GM23338 (cell line): ENCODE results near the gene ABI1.

Source experiments
- CREB1 ChIP-seq: fragments of 250-450 bp; sonication (Bioruptor Pico); IDR thresholded peaks from 2 replicates; pipeline ENCODE4 v1.5.0; 2020; ENCODE audit warnings: low read depth, mild to moderate bottlenecking, moderate library complexity
- CTCF ChIP-seq, 2 experiments: fragments of 200-600 bp in 1 of 2; sonication (generic) in 1 of 2; conservative IDR thresholded peaks; 2 replicates each; pipeline versions ENCODE4 v1.5.1 to v1.6.1; 2016 to 2017; ENCODE audit warnings: antibody characterized with exemption in 2 of 2, low read depth in 2 of 2, mild to moderate bottlenecking in 2 of 2, moderate library complexity in 1 of 2
- EZH2 ChIP-seq: fragments of 200-600 bp; sonication (generic); IDR thresholded peaks from one replicate; pipeline ENCODE4 v1.8.0; 2017; ENCODE audit warnings: antibody characterized with exemption, mild to moderate bottlenecking, low read depth; ENCODE audit not compliant: unreplicated experiment
- EZH2phosphoT487 ChIP-seq: fragments of 200-600 bp; sonication (generic); IDR thresholded peaks from one replicate; pipeline ENCODE4 v1.8.1; 2018; ENCODE audit warnings: antibody characterized with exemption; ENCODE audit not compliant: unreplicated experiment
- JUNB ChIP-seq: IDR thresholded peaks from one replicate; pipeline ENCODE4 v1.6.1; 2016; ENCODE audit warnings: antibody characterized with exemption; ENCODE audit not compliant: unreplicated experiment
- NANOG ChIP-seq: IDR thresholded peaks from 2 replicates; pipeline ENCODE4 v1.6.1; 2016; ENCODE audit warnings: antibody characterized with exemption, borderline replicate concordance
- POLR2AphosphoS5 ChIP-seq: IDR thresholded peaks from 2 replicates; pipeline ENCODE4 v1.6.1; 2016; ENCODE audit warnings: antibody characterized with exemption, low read depth
- REST ChIP-seq: IDR thresholded peaks from one replicate; pipeline ENCODE4 v1.6.1; 2018; ENCODE audit warnings: antibody characterized with exemption; ENCODE audit not compliant: unreplicated experiment
- STAT1 ChIP-seq: IDR thresholded peaks from one replicate; pipeline ENCODE4 v1.6.1; 2016; ENCODE audit warnings: antibody characterized with exemption; ENCODE audit not compliant: unreplicated experiment
- ZNF114 ChIP-seq: fragments of 250-450 bp; sonication (Bioruptor Pico); IDR thresholded peaks from 2 replicates; pipeline ENCODE4 v1.5.0; 2020; ENCODE audit warnings: mild to moderate bottlenecking, moderate library complexity

GRCh38 chr10:26755443-26755903, 105.3 kb downstream of the ABI1 start:
- TF ChIP-seq CTCF (conservative IDR thresholded peaks at IDR 0.05; ENCODE audit: low read depth in 2 of 2), result no peak
- TF ChIP-seq EZH2phosphoT487, result no peak
- no peak for TF ChIP-seq EZH2
- no peak for TF ChIP-seq POLR2AphosphoS5
- TF ChIP-seq CREB1, result no peak
- no peak for TF ChIP-seq STAT1
- no peak for TF ChIP-seq ZNF114 (CRISPR knock-in tag)
- no peak for TF ChIP-seq REST
- no peak for TF ChIP-seq JUNB
- TF ChIP-seq NANOG, result no peak
